ENCODE measurements around the gene SNTB2. TPM values are rescaled to one million over a fixed set of nuclear protein-coding genes. Genes with fewer than 3 reads are reported as not detected.

SNTB2 gene
- total and polyA plus RNA-seq, 2 of the 13 experiments (the other 11 are each of a cell fraction or from before 2014, with no cell fraction given): 11.5 to 19.2 TPM

- peak; percentile 63; the same call in 1 of the 2 replicates for TF ChIP-seq UBTF (CRISPR knock-in tag; IDR thresholded peaks at IDR 0.05)
- peak; percentile 55 for TF ChIP-seq PBX2 (CRISPR knock-in tag; IDR thresholded peaks at IDR 0.05)
- no peak for TF ChIP-seq GMEB2 (CRISPR knock-in tag; IDR thresholded peaks at IDR 0.05; ENCODE audit: low read depth)
- TF ChIP-seq ZNF543 (CRISPR knock-in tag; IDR thresholded peaks at IDR 0.05): no peak
- TF ChIP-seq TARDBP (CRISPR knock-in tag; IDR thresholded peaks at IDR 0.05): peak; percentile 33; the same call in 1 of the 2 replicates
- TF ChIP-seq ZBTB4 (CRISPR knock-in tag; IDR thresholded peaks at IDR 0.05; ENCODE audit: borderline replicate concordance): no peak; the same call in 1 of the 2 replicates
- no peak for TF ChIP-seq NKX3-1 (CRISPR knock-in tag; IDR thresholded peaks at IDR 0.05)
- 0 out of 2 replicates have a peak, but pooled peaks have one; percentile 40 for TF ChIP-seq ZNF709 (CRISPR knock-in tag; IDR thresholded peaks at IDR 0.05)
- no peak for TF ChIP-seq ZNF724P (CRISPR knock-in tag; IDR thresholded peaks at IDR 0.05; ENCODE audit: borderline replicate concordance)
- peak; percentile 75; the same call in 1 of the 2 replicates for TF ChIP-seq ZC3H4 (CRISPR knock-in tag; IDR thresholded peaks at IDR 0.05; ENCODE audit: borderline replicate concordance)
- no peak for TF ChIP-seq NRL (CRISPR knock-in tag; IDR thresholded peaks at IDR 0.05; ENCODE audit: borderline replicate concordance)
- no peak for TF ChIP-seq ZNF572 (CRISPR knock-in tag; IDR thresholded peaks at IDR 0.05)
- no peak for TF ChIP-seq ZBTB26 (CRISPR knock-in tag; IDR thresholded peaks at IDR 0.05; ENCODE audit: borderline replicate concordance)
- TF ChIP-seq YEATS2 (CRISPR knock-in tag; IDR thresholded peaks at IDR 0.05; ENCODE audit: borderline replicate concordance): peak; percentile 78; the same call in 1 of the 2 replicates
- TF ChIP-seq CCAR2 (optimal IDR thresholded peaks at IDR 0.05; ENCODE audit: low read depth, low read length): no peak
Measured at GRCh38 chr16:69326172-69326873, 139.4 kb downstream of the SNTB2 start (continued).
